AG04449 (cell line): ENCODE results near the gene TPD52L2.

Experiments used
- CTCF ChIA-PET: fragments of 350-600 bp; formaldehyde crosslinking; extraction: SDS; loops from one replicate; lab custom pipeline; 2021; ENCODE audit warnings: antibody characterized with exemption; lab: Yijun Ruan, JAX
- POLR2A ChIA-PET: fragments of 400-600, 350-600 bp; formaldehyde crosslinking; extraction: SDS; loops from one replicate; lab custom pipeline; 2020; ENCODE audit warnings: antibody characterized with exemption, inconsistent platforms; lab: Yijun Ruan, JAX
- DNase-seq: peaks from one replicate; pipeline ENCODE4 v3.0.0-alpha.2; 2010; ENCODE audit warnings: low read depth, low spot score
- H3K4me3 ChIP-seq: 2 replicates; pipeline ENCODE4 v1.5.1; 2011; ENCODE audit warnings: low read depth, mild to moderate bottlenecking, control low read depth, low read length
- TF ChIP-seq, protein P1 (sequence below): IDR thresholded peaks from one replicate; pipeline ENCODE4 v1.5.1; 2011; ENCODE audit warnings: mild to moderate bottlenecking, moderate library complexity, low read length, control low read depth, inconsistent platforms; ENCODE audit not compliant: insufficient read depth; ENCODE audit errors: missing control alignments

TPD52L2 gene

DNA sequence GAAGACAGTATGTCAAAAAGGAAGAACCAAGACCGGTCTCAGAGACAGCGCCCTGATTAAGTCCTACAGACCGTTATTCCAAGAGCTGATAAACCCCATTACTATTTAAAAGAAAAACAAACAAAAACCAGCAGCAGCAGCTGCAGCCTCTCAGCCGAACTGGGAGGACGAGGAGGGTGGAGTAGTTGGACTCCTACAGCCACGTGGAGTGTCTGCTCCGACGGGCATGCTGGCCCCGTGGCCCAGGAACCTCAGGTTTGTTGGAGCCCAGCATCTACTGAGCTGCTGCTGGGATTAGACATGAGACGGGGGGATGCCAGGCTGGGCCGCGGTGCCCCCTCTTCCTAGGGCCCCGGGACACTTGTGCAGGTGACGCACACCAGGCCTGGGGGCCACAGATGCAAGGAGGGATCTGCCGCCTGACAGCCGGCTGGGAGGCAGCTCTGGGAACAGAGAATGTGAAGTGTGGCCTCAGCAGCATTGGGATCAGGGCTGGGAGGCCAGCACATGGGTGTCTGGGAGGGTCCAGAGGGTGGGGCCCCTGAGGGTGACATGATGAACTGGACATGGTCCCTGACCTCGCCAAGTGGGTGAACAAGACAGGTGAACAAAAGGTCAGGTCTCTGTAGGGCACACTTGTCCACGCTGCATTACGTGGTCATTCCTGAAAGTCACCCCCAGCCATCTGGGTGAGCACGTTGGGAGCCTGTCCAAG lies 31.1 kb upstream of the TPD52L2 start:
- ChIA-PET CTCF (interaction anchor here (0.5 to 1.1 kb wide), 2 partner anchors 48 to 59 kb away, joined by 3 to 6 read pairs; no protein-coding TSS in a partner anchor), POLR2A (interaction anchor here (2.6 kb wide), 1 partner anchor 32 kb away, joined by 16 read pairs; the partner anchor contains the start of gene TPD52L2)
- no peak overlapping the region for H3K4me3 ChIP-seq
- DNase-seq, result no peak
- TF ChIP-seq, protein P1, sequence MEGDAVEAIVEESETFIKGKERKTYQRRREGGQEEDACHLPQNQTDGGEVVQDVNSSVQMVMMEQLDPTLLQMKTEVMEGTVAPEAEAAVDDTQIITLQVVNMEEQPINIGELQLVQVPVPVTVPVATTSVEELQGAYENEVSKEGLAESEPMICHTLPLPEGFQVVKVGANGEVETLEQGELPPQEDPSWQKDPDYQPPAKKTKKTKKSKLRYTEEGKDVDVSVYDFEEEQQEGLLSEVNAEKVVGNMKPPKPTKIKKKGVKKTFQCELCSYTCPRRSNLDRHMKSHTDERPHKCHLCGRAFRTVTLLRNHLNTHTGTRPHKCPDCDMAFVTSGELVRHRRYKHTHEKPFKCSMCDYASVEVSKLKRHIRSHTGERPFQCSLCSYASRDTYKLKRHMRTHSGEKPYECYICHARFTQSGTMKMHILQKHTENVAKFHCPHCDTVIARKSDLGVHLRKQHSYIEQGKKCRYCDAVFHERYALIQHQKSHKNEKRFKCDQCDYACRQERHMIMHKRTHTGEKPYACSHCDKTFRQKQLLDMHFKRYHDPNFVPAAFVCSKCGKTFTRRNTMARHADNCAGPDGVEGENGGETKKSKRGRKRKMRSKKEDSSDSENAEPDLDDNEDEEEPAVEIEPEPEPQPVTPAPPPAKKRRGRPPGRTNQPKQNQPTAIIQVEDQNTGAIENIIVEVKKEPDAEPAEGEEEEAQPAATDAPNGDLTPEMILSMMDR, result no peak

DNA sequence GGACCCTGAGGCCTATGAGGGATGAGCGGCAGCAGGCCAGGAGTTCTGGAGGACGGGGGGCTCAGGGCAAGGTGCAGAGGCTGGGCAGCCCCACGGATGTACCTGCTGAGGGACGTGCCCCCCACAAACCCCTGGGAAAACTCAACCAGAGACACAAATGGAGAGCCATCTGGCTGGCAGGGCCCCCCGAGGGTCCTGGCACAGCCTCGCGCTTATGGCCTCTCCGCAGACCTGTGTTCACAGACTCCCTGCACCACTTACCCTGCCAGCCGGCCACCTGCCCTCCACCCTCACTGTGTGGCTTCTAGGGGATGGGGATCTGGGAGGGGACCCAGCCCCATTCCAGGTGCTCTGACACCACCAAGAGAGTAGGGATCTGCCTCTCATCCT lies 30.6 kb upstream of the TPD52L2 start:
- H3K4me3 ChIP-seq, result no peak overlapping the region
- no peak for DNase-seq
- TF ChIP-seq, protein P1, result no peak
- ChIA-PET POLR2A (interaction anchor here (2.6 kb wide), 1 partner anchor 31 kb away, joined by 16 read pairs; the partner anchor contains the start of gene TPD52L2), CTCF (interaction anchor here (1.1 kb wide), 1 partner anchor 60 kb away, joined by 6 read pairs; no protein-coding TSS in a partner anchor)

DNA sequence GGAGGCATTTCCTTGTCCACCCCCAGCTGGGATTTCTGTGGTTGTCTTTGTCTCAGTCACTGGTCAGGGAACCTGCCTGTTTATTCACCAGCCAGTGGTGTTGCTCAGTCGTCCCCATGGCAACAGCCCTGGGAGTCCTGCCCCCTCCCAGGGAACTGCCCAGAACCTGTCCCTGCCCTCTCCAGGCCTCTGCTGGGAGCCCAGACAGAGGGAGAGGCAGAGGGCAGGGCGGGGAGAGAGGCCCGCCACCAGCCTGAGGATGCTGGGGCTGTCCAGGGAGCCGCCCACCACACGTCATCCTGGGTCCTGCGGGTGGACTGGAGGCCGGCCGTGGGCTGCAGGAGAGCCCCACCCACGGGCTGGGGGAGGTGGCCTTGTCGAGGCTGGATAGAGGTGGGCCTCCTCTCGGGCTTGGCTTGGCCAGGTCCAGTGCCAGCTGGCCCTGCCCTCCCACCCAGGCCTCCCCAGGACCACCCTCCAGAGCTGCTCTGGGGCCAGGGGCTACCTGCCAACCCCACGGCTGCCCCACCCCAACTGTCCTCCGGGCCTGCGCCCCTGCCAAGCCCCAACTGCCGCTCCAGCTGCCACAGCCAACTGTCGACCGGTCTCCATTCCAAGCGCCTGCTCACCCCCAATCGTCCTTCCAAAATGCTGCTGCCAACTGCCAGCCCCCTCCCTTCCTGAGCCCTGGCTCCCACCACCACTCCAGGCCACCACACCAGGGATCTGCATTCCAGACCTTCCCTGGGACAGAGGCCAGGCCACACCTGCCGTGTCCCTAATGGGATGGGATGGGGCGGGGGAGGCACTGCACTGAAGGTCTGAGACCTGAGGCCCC lies 29.8 kb upstream of the TPD52L2 start:
- TF ChIP-seq, protein P1, result no peak
- POLR2A ChIA-PET, result interaction anchor here (2.6 kb wide), 1 partner anchor 30 kb away, joined by 16 read pairs; the partner anchor contains the start of gene TPD52L2

DNA sequence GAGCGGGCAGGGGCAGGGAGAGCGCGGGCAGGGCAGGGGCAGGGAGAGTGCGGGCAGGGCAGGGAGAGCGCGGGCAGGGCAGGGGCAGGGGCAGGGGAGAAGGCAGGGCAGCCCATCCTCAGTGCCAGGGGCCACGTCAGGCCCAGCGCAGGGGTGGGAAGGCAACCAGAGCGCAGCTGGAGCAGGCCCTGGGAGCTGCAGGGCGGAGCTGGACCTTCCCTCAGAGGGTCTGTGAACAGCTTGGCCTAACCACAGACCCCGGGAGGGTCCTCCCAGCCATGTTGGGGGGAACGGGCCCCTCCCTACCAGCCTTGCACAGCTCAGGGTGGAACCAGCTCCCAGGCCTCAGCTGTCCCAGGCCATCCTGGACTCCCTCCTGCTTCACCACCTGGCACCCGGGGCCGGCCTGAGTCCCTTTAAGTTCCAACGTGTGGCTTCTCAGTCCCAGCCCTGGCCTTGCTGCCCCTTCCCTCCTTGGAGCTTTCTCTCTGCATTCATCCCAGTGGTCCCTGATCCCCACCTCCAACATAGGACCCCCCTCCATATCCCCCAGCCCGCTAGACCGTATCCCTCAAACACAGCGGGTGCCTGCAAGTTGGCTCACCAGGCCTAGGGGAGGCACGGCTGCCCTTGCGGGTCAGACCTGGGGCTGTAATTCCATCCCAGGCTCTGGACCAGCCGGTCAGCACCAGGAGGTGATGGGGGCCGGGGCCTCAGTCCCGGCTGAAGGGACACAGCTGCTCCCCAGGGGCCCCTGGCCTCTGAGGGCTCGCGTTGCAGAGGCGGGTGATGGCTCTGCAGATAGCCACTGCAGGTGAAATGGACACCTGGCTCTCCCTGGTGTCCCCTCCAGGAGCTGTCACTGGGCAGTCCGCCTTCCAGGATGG lies 28.4 kb upstream of the TPD52L2 start:
- no peak overlapping the region for H3K4me3 ChIP-seq
- DNase-seq, result no peak
- CTCF ChIA-PET, result no interaction called here
- TF ChIP-seq, protein P1, result no peak
- POLR2A ChIA-PET, result interaction anchor here (0.6 kb wide), 1 partner anchor 15 kb away, joined by 3 read pairs; no protein-coding TSS in a partner anchor

More for the DNA sequence above, 29.8 kb upstream of the TPD52L2 start:
- peak; percentile 87 for DNase-seq
- CTCF ChIA-PET, result interaction anchor here (1.1 kb wide), 1 partner anchor 61 kb away, joined by 6 read pairs; no protein-coding TSS in a partner anchor
- H3K4me3 ChIP-seq, result no peak overlapping the region

DNA sequence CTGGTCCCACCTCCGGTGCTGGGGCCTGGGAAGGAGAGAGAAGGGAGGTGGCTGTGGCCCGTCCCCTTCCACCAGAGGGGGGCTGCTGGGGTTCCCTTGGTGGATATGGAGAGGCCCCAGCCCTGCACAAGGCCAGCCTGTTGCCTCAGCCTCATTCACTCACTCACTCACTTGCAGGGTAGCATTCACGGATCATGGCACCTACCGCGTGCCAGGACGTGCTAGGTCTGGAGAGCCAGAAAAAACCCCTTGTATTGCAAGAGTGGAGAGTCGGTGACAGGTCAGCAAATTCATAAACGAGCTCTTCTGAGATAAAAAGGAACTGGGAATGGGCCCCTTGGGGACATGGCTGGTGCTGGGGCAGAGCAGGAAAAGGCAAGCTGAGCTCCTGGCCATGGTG lies 27.6 kb upstream of the TPD52L2 start:
- DNase-seq, result no peak
- no peak overlapping the region for H3K4me3 ChIP-seq
- CTCF ChIA-PET, result interaction anchor here (0.7 kb wide), 1 partner anchor 51 kb away, joined by 3 read pairs; no protein-coding TSS in a partner anchor
- TF ChIP-seq, protein P1, result no peak
- POLR2A ChIA-PET, result no interaction called here
